Measurements from ENCODE around the gene CELSR1.

CELSR1 gene

DNA sequence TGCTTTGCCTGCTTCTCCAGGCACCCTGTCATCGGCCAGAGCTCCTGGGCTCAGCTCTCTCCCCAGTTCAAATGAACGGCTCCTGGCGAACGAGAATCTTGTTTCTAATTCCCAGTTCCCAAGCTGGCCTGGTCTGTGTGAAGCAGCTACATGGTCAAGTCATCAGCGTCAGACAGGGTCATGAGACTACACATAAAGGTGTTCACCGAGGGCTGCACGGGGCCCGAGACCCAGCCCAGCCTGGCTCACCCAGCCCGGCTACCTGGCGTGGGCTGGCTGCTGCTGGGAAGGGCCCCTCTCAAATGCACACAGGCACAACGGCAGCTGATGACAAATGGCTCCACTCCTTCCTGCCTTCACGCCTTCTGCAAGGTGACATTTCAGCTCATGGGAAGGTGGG is 14.6 kb upstream of the CELSR1 start:
- DNase-seq, result no peak

GRCh38 chr22:46551321-46551720 is 13.9 kb upstream of the CELSR1 start:
- no peak for DNase-seq

GRCh38 chr22:46549971-46550641 is 12.7 kb upstream of the CELSR1 start:
- no peak for DNase-seq

GRCh38 chr22:46549563-46549840 is 12.1 kb upstream of the CELSR1 start:
- DNase-seq, result no peak

- no peak for DNase-seq
Measured at GRCh38 chr22:46547883-46548244, 10.4 kb upstream of the CELSR1 start.

DNA sequence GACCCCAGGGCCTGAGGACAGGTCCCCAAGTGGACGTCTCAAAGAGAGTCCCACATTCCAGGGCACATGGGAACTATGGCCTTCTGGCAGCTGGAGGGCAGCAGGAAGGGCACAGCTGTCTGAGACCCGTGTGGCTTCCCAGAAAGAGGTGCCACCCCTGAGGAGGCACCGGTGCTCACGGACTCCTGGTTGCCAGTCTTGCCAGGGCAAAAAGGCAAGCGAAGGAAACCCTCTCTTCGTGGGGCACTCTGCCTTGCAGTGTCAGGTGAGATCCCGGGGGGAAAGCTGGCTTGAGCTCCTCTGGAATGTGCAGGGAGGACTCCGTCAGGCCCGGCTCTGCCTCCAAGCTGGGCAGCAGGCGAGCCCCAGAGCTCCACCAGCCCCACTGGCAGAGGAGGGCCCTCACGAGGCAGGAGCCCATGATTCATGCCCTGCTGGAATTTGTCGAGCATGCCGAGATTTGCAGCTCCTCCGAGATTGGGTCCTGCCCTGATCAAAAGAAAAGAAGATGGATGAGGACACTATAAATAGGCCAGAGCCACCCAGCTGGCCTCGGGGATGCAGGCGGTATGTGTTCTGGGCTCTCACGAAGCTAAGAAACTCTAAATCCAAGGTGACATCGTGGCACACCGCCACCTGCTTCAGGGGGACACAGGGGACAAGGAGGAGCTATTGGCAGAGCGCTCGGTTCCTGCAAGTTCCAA is 9.9 kb upstream of the CELSR1 start:
- no peak for DNase-seq

DNA sequence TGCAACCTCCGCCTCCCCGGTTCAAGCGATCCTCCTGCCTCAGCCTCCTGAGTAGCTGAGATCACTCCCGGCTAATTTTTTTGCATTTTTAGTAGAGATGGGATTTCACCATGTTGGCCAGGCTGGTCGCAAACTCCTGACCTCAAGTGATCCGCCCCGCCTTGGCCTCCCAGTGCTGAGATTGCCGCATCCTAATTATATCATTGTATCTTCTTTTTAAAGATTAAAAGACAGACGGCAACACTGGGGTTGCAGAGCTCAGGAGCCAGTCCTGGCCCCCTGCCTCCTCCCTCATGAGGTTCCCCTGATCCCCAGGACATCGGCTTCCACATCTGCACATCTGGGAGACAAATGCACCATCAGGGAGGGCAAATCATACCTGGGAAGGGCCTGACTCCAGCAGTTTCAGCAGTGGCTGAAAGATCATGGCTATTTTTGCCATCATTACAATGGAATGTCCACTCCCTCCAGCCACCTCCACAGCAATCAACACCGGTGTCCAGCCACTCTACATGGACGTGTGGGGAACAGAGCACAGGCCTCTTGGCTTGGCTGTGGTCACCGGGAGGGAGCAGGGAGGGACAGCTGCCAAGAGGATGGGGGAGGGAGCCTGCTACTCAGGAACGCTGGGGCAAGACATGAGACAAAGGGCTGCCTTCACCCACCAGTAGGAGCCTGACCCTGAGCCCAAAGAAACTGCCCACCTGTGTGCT is 9.2 kb upstream of the CELSR1 start:
- no peak for DNase-seq

DNA sequence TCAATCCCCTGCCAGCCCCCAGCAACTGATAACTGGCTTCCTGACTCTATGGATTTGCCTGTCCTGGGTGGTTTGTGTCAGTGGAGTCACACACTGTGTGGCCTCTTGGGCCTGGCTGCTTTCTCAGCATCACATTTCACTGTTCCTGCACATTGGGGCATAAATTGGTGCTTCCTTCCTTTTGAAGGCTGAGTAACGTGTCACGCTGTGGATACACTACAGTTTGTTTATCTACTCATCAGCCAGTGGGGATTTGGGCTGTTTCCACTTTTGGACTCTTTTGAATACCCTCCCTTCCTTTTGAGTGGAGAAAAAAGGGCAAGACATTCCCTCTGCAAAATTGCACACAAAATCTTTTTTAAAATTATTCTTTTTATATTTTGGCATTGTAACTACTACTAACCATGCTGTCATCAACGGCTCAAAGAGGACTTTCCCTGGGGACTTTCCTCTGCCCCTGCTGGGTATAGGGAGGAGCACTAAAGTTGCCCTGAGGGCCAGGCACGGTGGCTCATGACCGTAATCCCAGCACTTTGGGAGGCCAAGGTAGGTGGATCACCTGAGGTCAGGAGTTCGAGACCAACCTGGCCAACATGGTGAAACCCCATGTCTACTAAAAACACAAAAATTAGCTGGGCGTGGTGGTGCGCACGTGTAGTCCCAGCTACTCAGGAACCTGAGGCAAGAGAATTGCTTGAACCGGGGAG is 7.8 kb upstream of the CELSR1 start:
- peak; percentile 65 for DNase-seq

GRCh38 chr22:46542011-46542985 is 4.9 kb upstream of the CELSR1 start:
- peak; percentile 79 for DNase-seq

DNA sequence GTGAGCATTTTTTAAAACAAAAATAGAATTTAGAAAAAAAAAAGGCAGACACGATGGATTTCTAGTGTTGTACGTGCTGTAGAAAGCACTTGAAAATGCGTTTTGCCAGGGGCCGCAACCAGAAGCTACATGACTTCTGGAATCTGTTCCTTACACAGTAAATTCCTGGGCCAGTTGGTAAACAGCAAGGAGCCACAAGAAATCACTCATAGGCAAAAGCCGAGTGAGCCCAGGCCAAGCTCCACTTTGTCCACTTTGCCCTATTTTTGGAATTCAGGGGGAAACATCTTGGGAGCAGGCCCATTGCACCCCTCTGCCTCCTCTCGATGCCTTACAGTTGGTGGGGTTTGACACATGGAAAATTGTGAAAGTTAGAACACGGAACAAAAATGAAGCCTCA is 4.1 kb upstream of the CELSR1 start:
- DNase-seq, result no peak

DNA sequence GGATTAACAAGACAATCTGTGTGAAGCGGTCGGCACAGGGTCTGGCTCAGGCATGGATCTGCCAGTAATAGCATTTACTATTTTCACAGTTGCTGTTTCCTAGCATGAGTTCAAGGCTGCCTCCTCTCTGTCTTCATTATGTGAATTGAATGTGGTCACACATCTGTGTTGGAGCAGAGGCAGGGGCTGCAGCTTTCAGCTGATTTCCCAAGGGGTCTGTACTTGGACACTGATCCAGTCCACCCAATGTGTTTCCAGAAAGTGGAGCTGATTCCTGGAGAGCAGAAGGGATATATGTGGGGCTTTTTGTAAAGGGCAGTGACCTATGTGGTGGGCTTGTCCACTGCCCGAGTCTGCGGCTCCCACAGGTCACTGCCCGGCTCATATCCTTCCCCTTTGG is 3.5 kb upstream of the CELSR1 start:
- DNase-seq, result no peak

DNA sequence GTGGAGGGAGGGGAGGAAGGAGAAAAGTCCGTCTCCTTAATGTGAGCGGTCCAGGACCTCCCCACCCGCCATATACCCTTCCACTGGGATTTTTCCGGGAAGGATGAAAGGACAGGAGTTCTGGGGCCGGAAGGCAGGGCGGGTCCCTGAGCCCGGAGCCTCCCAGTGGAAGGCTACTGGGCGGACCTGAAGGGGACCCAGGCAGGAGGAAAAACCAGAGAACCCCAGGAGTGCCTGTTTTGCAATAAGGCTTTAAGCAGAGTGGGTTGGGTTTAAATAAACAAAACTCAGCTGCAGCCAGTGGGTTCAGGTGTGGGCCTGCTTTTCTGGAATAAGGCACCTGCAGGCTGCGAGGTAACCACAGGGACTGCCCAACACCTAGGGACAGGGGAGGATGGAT is 1.7 kb upstream of the CELSR1 start:
- peak; percentile 62 for DNase-seq

DNA sequence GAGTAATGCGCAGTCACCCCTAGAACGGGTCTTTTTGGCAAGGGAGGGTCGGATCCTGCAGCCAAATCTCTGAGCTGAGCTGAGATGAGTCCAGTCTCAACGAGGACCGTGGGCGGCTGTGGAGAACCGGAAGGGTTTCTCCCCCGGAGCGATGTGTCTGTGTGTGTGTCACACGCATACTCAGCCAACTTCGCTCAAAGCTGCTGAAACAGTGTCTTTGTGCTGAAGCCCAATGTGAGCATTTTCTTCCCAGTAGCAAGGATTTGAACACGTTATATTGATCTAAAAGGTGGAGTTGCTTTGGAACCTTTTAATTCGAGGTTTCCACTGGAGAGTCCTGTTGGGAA is 1.4 kb upstream of the CELSR1 start:
- DNase-seq, result peak; percentile 57

- DNase-seq, result peak; percentile 61
Measured at GRCh38 chr22:46537946-46538813, 760 bp upstream of the CELSR1 start.

GRCh38 chr22:46536537-46537224 is 739 bp downstream of the CELSR1 start:
- DNase-seq, result peak; percentile 47

- DNase-seq, result no peak
Measured at GRCh38 chr22:46535876-46536536, 1.4 kb downstream of the CELSR1 start.

- no peak for DNase-seq
Measured at GRCh38 chr22:46534901-46535630, 2.4 kb downstream of the CELSR1 start.

DNA sequence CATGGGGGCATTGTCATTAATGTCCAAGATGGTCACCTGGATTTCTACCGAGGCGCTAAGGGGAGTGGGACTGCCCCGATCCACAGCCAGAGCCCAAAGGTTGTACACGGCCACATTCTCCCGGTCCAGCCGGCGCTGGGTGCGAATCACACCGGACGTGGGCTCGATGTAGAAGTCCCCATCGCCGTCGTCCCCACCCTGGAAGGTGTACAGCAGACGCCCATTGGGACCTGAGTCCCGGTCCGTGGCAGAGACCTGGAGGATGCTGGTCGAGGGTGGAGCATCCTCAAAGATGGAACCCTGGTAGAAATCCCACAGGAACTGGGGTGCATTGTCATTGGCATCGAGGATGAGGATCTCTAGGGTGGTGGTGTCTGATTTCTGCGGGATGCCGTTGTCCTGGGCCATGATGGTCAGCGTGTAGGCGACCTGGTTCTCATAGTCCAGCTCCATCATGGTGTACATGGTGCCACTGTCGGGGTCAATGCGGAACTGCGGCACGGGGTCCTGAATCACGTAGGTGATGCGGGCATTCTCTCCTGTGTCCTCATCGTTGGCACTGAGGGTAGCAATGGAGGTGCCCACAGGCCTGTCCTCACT is 3.1 kb downstream of the CELSR1 start:
- DNase-seq, result no peak
